Uterus (tissue), 2 donors: ENCODE measurements around the gene IRGM.

Source experiments
- POLR2A ChIP-seq, 2 donors: fragments of 450-650 bp; IDR thresholded peaks; one replicate each; pipeline ENCODE4 v1.6.1; 2016; ENCODE audit warnings: antibody characterized with exemption in 2 of 2, mild to moderate bottlenecking in 1 of 2, moderate library complexity in 1 of 2
- TF ChIP-seq, protein P1 (sequence below), 4 experiments: fragments of 200-600 bp in 2 of 4; fragments of 450-650 bp in 2 of 4; sonication (generic) in 2 of 4; IDR thresholded peaks; one replicate each; pipeline ENCODE4 v1.5.1; 2016 to 2019; ENCODE audit warnings: antibody characterized with exemption in 4 of 4, mild to moderate bottlenecking in 2 of 4, moderate library complexity in 1 of 4

DNA sequence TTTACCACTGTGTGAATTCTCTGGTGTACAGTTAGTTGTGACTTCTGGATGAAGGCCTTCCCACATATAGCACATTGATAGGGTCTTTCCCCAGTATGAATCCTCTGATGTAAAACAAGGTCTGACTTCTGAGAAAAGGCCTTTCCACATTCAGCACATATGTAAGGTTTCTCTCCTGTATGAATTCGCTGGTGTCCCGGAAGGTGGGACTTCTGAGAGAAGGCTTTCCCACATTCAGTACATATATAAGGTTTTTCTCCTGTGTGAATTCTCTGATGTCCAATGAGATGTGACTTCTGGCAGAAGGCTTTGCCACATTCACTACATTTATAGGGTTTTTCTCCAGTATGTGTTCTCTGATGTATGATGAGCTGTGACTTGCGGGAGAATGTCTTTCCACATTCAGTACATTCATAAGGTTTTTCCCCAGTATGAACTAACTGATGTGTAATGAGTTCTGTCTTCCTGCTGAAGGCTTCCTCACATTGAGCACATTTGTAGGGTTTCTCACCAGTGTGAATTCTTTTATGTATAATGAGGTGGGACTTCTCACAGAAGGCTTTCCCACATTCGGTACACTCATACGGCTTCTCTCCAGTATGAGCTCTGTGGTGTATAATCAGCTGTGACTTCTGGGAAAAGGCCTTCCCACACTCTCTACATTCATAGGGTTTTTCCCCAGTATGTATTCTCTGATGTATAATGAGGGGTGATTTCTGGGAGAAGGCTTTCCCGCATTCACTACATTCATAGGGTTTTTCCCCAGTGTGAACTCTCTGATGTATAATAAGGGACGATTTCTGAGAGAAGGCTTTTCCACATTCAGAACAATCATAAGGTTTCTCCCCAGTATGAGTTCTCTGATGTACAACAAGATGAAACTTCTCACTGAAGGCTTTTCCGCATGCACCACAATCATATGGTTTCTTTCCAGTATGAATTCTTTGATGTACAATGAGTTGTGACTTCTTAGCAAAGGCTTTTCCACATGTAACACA is 49.4 kb downstream of the IRGM start:
- TF ChIP-seq, protein P1, sequence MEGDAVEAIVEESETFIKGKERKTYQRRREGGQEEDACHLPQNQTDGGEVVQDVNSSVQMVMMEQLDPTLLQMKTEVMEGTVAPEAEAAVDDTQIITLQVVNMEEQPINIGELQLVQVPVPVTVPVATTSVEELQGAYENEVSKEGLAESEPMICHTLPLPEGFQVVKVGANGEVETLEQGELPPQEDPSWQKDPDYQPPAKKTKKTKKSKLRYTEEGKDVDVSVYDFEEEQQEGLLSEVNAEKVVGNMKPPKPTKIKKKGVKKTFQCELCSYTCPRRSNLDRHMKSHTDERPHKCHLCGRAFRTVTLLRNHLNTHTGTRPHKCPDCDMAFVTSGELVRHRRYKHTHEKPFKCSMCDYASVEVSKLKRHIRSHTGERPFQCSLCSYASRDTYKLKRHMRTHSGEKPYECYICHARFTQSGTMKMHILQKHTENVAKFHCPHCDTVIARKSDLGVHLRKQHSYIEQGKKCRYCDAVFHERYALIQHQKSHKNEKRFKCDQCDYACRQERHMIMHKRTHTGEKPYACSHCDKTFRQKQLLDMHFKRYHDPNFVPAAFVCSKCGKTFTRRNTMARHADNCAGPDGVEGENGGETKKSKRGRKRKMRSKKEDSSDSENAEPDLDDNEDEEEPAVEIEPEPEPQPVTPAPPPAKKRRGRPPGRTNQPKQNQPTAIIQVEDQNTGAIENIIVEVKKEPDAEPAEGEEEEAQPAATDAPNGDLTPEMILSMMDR (IDR thresholded peaks at IDR 0.05) = no peak
- TF ChIP-seq POLR2A (IDR thresholded peaks at IDR 0.05) = no peak
